Astrocyte (in vitro differentiated cells and primary cell): ENCODE measurements around the gene KANSL3. TPM values are rescaled to one million over a fixed set of nuclear protein-coding genes. Genes with fewer than 3 reads are reported as not detected.

Experiments used
- DNase-seq: peaks from one replicate; pipeline ENCODE4 v3.0.0-alpha.2; 2010; ENCODE audit warnings: low read depth
- FAIRE-seq: peaks from 2 replicates; lab custom pipeline; 2011; peaks lifted over from hg19 to GRCh38; lab: Jason Lieb, UNC
- H2AFZ ChIP-seq: 2 replicates; pipeline ENCODE4 v1.6.0; 2012; ENCODE audit warnings: low read depth, low read length, inconsistent platforms
- H3K27ac ChIP-seq: 2 replicates; pipeline ENCODE4 v1.5.1; 2011; ENCODE audit warnings: low read depth, low read length, inconsistent platforms
- H3K27me3 ChIP-seq: 2 replicates; pipeline ENCODE4 v1.6.0; 2011; ENCODE audit warnings: low read length, inconsistent platforms; ENCODE audit not compliant: insufficient read depth
- H3K36me3 ChIP-seq: 2 replicates; pipeline ENCODE4 v1.5.1; 2011; ENCODE audit warnings: low read length, inconsistent platforms; ENCODE audit not compliant: insufficient read depth
- H3K4me1 ChIP-seq: 2 replicates; pipeline ENCODE4 v1.5.1; 2011; ENCODE audit warnings: low read length, inconsistent platforms; ENCODE audit not compliant: insufficient read depth
- H3K4me2 ChIP-seq: 2 replicates; pipeline ENCODE4 v1.6.0; 2012; ENCODE audit warnings: low read length, inconsistent platforms
- H3K4me3 ChIP-seq: 2 replicates; pipeline ENCODE4 v1.5.1; 2011; ENCODE audit warnings: low read depth, mild to moderate bottlenecking, low read length, inconsistent platforms; ENCODE audit not compliant: insufficient read depth
- H3K79me2 ChIP-seq: 2 replicates; pipeline ENCODE4 v1.6.0; 2012; ENCODE audit warnings: mild to moderate bottlenecking, low read length, inconsistent platforms; ENCODE audit not compliant: insufficient read depth
- H3K9ac ChIP-seq: 2 replicates; pipeline ENCODE4 v1.6.0; 2012; ENCODE audit warnings: mild to moderate bottlenecking, low read length, inconsistent platforms
- H3K9me3 ChIP-seq: 2 replicates; pipeline ENCODE4 v1.5.1; 2012; ENCODE audit warnings: low read depth, mild to moderate bottlenecking, low read length, inconsistent platforms; ENCODE audit not compliant: insufficient read depth
- H4K20me1 ChIP-seq: 2 replicates; pipeline ENCODE4 v1.6.0; 2012; ENCODE audit warnings: low read length, inconsistent platforms; ENCODE audit not compliant: insufficient read depth
- H3K27ac Mint-ChIP-seq: one replicate; pipeline ENCODE4 v1.8.0; 2021; ENCODE audit warnings: mild to moderate bottlenecking, mixed read lengths; ENCODE audit not compliant: unreplicated experiment
- H3K27me3 Mint-ChIP-seq: one replicate; pipeline ENCODE4 v1.8.0; 2021; ENCODE audit warnings: low read depth, mixed read lengths; ENCODE audit not compliant: unreplicated experiment
- H3K36me3 Mint-ChIP-seq: one replicate; pipeline ENCODE4 v1.8.0; 2021; ENCODE audit warnings: low read depth, mixed read lengths; ENCODE audit not compliant: unreplicated experiment
- H3K4me1 Mint-ChIP-seq: one replicate; pipeline ENCODE4 v1.8.0; 2021; ENCODE audit warnings: low read depth, mixed read lengths; ENCODE audit not compliant: unreplicated experiment
- H3K4me3 Mint-ChIP-seq: one replicate; pipeline ENCODE4 v1.8.0; 2021; ENCODE audit warnings: mild to moderate bottlenecking, moderate library complexity, mixed read lengths; ENCODE audit not compliant: unreplicated experiment
- H3K9me3 Mint-ChIP-seq: one replicate; pipeline ENCODE4 v1.8.0; 2021; ENCODE audit warnings: mild to moderate bottlenecking, mixed read lengths; ENCODE audit not compliant: unreplicated experiment
- EZH2 ChIP-seq: IDR thresholded peaks from 2 replicates; pipeline ENCODE4 v1.6.1; 2012; ENCODE audit warnings: mild to moderate bottlenecking, low read length, inconsistent platforms; ENCODE audit not compliant: insufficient read depth
- total RNA-seq: library from RNA; stranded (reverse); gene quantifications from 2 replicates; pipeline ENCODE4 v1.2.1, GENCODE V29; 2021
- TF ChIP-seq, protein P1 (sequence below): IDR thresholded peaks from 2 replicates; pipeline ENCODE4 v1.5.1; 2011; ENCODE audit warnings: low read depth, mild to moderate bottlenecking, inconsistent platforms, low read length, moderate library complexity; ENCODE audit not compliant: insufficient read depth

The KANSL3 gene
- total RNA-seq, 1 donor from 2014 or later, result 26.7 TPM

DNA sequence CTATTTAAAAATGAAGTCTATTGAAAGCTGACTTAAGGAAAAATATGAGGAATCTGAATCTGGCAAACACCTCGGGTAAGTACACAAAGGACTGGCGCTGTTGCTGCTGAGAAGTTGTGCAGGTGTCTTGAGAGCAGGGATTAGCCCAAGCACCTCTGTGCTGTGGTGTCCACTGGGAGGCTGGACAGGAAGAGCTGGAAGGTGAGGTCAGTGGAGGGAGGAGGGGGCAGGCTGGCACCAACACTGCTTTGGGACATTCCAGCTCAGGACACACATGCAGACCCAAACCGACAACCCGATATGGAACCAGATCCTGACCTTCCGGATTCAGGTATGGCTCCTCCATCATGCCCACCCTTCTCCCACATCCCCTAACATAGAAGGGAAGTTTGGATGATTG is 25.1 kb upstream of the KANSL3 start:
- Histone ChIP-seq H3K4me2 (no peak overlapping the region), H3K36me3 (no peaks in the 10 kb centered on the region), H4K20me1 (no peaks in the 10 kb centered on the region), H3K27ac (no peak overlapping the region), H3K79me2 (no peaks in the 10 kb centered on the region), H3K27me3 (no peaks in the 10 kb centered on the region), H3K4me3 (no peak overlapping the region), H3K9ac (no peak overlapping the region), H3K9me3 (no peaks in the 10 kb centered on the region), H3K4me1 (peaks cover 14% of the 10 kb centered on the region), H2AFZ (no peak overlapping the region)
- no peak for DNase-seq
- Mint-ChIP-seq H3K36me3 (no peaks in the 10 kb centered on the region), H3K9me3 (peaks cover 4% of the 10 kb centered on the region), H3K4me1 (peaks cover 12% of the 10 kb centered on the region), H3K27me3 (no peaks in the 10 kb centered on the region), H3K4me3 (no peak overlapping the region), H3K27ac (no peak overlapping the region)
- TF ChIP-seq, protein P1, sequence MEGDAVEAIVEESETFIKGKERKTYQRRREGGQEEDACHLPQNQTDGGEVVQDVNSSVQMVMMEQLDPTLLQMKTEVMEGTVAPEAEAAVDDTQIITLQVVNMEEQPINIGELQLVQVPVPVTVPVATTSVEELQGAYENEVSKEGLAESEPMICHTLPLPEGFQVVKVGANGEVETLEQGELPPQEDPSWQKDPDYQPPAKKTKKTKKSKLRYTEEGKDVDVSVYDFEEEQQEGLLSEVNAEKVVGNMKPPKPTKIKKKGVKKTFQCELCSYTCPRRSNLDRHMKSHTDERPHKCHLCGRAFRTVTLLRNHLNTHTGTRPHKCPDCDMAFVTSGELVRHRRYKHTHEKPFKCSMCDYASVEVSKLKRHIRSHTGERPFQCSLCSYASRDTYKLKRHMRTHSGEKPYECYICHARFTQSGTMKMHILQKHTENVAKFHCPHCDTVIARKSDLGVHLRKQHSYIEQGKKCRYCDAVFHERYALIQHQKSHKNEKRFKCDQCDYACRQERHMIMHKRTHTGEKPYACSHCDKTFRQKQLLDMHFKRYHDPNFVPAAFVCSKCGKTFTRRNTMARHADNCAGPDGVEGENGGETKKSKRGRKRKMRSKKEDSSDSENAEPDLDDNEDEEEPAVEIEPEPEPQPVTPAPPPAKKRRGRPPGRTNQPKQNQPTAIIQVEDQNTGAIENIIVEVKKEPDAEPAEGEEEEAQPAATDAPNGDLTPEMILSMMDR, result no peak
- no peak for TF ChIP-seq EZH2
- FAIRE-seq, result no peak

DNA sequence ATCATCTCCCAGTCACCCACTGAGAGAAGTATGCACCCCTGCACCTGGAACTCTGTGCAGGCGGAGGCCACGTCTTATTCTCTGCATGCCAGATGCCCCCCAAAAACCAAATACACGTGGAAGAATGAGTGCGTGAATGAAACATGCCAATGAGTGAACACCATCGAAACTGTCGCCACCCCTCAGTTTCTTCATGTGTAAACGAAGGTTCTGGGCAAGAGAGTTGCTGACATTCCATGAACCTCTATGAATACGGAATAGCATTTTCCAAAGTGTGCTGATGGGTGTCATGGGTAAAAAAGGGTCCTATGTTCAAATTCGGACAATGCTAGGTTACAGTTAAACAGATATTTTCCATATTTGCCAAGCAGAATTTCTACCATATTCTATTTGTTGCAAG is 24.2 kb upstream of the KANSL3 start:
- FAIRE-seq, result no peak

DNA sequence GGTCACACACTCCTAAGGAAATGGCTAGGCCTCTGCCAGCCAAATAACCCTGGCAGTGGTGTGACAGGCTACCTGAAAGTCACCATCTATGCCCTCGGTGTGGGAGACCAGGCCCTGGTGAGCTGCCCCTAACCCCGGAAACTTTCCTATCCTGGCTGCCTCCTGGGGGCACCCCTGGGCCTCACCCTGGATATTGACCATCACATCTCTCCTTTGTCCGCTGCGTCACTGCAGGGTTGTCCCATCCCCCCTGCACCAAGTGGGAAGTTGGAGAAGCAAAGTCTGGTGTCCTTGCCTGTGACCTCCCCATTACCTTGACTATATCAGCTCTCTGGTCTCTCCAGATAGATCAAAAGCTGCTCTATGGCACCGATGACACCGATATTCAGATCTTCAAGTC is 23.2 kb upstream of the KANSL3 start:
- Histone ChIP-seq H3K4me3 (no peak overlapping the region), H4K20me1 (no peaks in the 10 kb centered on the region), H3K36me3 (no peaks in the 10 kb centered on the region), H2AFZ (no peak overlapping the region), H3K9me3 (no peaks in the 10 kb centered on the region), H3K4me2 (no peak overlapping the region), H3K27ac (no peak overlapping the region), H3K79me2 (no peaks in the 10 kb centered on the region), H3K9ac (no peak overlapping the region), H3K27me3 (no peaks in the 10 kb centered on the region), H3K4me1 (peaks cover 14% of the 10 kb centered on the region)
- TF ChIP-seq EZH2, result no peak
- TF ChIP-seq, protein P1, result no peak
- H3K4me1 Mint-ChIP-seq, result peaks cover 12% of the 10 kb centered on the region
- H3K4me3 Mint-ChIP-seq, result no peak overlapping the region
- H3K36me3 Mint-ChIP-seq, result no peaks in the 10 kb centered on the region
- FAIRE-seq (no peak), DNase-seq (no peak)
- no peak overlapping the region for H3K27ac Mint-ChIP-seq
- H3K27me3 Mint-ChIP-seq, result no peaks in the 10 kb centered on the region
- peaks cover 4% of the 10 kb centered on the region for H3K9me3 Mint-ChIP-seq

More for the DNA sequence above, 24.2 kb upstream of the KANSL3 start:
- no peak overlapping the region for H3K4me2 ChIP-seq
- TF ChIP-seq EZH2, result no peak
- TF ChIP-seq, protein P1, result no peak
- DNase-seq, result no peak
- no peaks in the 10 kb centered on the region for H4K20me1 ChIP-seq
- Mint-ChIP-seq H3K4me1 (peaks cover 12% of the 10 kb centered on the region), H3K4me3 (no peak overlapping the region), H3K36me3 (no peaks in the 10 kb centered on the region), H3K27me3 (no peaks in the 10 kb centered on the region), H3K9me3 (peaks cover 4% of the 10 kb centered on the region), H3K27ac (no peak overlapping the region)
- H3K79me2 ChIP-seq, result no peaks in the 10 kb centered on the region
- no peak overlapping the region for H3K27ac ChIP-seq
- H3K4me1 ChIP-seq, result peaks cover 14% of the 10 kb centered on the region
- no peaks in the 10 kb centered on the region for H3K9me3 ChIP-seq
- no peaks in the 10 kb centered on the region for H3K36me3 ChIP-seq
- no peak overlapping the region for H3K4me3 ChIP-seq
- H3K27me3 ChIP-seq, result no peaks in the 10 kb centered on the region
- H3K9ac ChIP-seq, result no peak overlapping the region
- no peak overlapping the region for H2AFZ ChIP-seq
